Measurements from ENCODE around the gene EFCAB6.

DNA sequence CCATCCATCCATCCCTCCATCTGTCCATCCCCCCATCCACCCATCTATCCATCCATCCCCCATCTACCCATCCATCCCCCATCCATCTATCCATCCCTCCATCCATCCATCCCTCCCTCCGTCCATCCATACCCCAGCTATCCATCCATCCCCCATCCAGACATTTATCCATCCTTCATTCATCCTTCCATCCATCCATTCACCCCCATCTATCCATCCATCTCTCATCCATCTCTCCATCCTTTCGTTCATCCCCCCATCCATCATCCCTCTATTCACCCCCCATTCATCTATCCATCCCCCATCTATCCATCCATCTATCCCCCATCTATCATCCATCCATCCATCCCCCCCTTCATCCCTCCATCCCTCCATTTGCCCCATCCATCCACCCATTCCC is 302.8 kb downstream of the EFCAB6 start:
- TF ChIP-seq POLR2A (IDR thresholded peaks at IDR 0.05): no peak
- TF ChIP-seq, protein P1, sequence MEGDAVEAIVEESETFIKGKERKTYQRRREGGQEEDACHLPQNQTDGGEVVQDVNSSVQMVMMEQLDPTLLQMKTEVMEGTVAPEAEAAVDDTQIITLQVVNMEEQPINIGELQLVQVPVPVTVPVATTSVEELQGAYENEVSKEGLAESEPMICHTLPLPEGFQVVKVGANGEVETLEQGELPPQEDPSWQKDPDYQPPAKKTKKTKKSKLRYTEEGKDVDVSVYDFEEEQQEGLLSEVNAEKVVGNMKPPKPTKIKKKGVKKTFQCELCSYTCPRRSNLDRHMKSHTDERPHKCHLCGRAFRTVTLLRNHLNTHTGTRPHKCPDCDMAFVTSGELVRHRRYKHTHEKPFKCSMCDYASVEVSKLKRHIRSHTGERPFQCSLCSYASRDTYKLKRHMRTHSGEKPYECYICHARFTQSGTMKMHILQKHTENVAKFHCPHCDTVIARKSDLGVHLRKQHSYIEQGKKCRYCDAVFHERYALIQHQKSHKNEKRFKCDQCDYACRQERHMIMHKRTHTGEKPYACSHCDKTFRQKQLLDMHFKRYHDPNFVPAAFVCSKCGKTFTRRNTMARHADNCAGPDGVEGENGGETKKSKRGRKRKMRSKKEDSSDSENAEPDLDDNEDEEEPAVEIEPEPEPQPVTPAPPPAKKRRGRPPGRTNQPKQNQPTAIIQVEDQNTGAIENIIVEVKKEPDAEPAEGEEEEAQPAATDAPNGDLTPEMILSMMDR (IDR thresholded peaks at IDR 0.05): no peak
